HEK293 (cell line): ENCODE data around the gene AKAP1.

Experiments
- CTCF ChIA-PET: fragments of 350-600 bp; formaldehyde crosslinking; extraction: SDS; loops from one replicate; lab custom pipeline; 2021; ENCODE audit warnings: antibody characterized with exemption; lab: Yijun Ruan, JAX
- POLR2A ChIA-PET: fragments of 300-600 bp; formaldehyde crosslinking; extraction: SDS; loops from one replicate; lab custom pipeline; 2020; ENCODE audit warnings: antibody characterized with exemption, inconsistent platforms; lab: Yijun Ruan, JAX
- H3K27ac ChIP-seq: fragments of 200-500 bp; sonication (Bioruptor generic); 2 replicates; pipeline ENCODE4 v1.5.1; 2014; ENCODE audit warnings: low read depth, low read length, control low read depth, inconsistent platforms; ENCODE audit errors: extremely low read depth
- H3K36me3 ChIP-seq, 2 experiments: fragments of 200-500 bp in 1 of 2; sonication (Bioruptor generic) in 1 of 2; 1 replicate in 1 of 2; 2 replicates in 1 of 2; pipeline ENCODE4 v1.5.1; 2014 to 2017; ENCODE audit warnings: inconsistent platforms in 2 of 2, low read length in 2 of 2; ENCODE audit not compliant: control insufficient read depth in 2 of 2, insufficient read depth in 1 of 2
- H3K4me1 ChIP-seq: fragments of 200-500 bp; sonication (Bioruptor generic); 2 replicates; pipeline ENCODE4 v1.5.1; 2014; ENCODE audit warnings: mild to moderate bottlenecking, low read length, inconsistent platforms; ENCODE audit not compliant: control insufficient read depth, insufficient read depth
- H3K4me3 ChIP-seq: 2 replicates; pipeline ENCODE4 v1.5.1; 2011; ENCODE audit warnings: low read depth, mild to moderate bottlenecking, control low read depth, low read length, moderate library complexity
- H3K9me3 ChIP-seq: fragments of 200-500 bp; sonication (Bioruptor generic); 2 replicates; pipeline ENCODE4 v1.5.1; 2014; ENCODE audit warnings: low read depth, low read length, inconsistent platforms; ENCODE audit not compliant: control insufficient read depth, insufficient read depth
- EGR2 ChIP-seq: fragments of 450-650 bp; formaldehyde crosslinking; IDR thresholded peaks from 2 replicates; pipeline ENCODE4 v1.5.1; 2016; ENCODE audit warnings: low read depth, missing biosample characterization, missing genetic modification characterization
- ZBTB11 ChIP-seq: fragments of 450-650 bp; formaldehyde crosslinking; conservative IDR thresholded peaks from 2 replicates; pipeline ENCODE4 v1.5.1; 2016; ENCODE audit warnings: low read depth, missing biosample characterization, missing genetic modification characterization
- ZFHX2 ChIP-seq: fragments of 450-650 bp; formaldehyde crosslinking; conservative IDR thresholded peaks from 2 replicates; pipeline ENCODE4 v1.5.1; 2016; ENCODE audit warnings: missing biosample characterization, missing genetic modification characterization
- ZNF354C ChIP-seq: fragments of 450-650 bp; formaldehyde crosslinking; IDR thresholded peaks from 2 replicates; pipeline ENCODE4 v1.5.1; 2016; ENCODE audit warnings: missing biosample characterization, missing genetic modification characterization, low read depth, borderline replicate concordance
- ZNF473 ChIP-seq: fragments of 450-650 bp; formaldehyde crosslinking; IDR thresholded peaks from 2 replicates; pipeline ENCODE4 v1.5.1; 2017; ENCODE audit warnings: missing biosample characterization, missing genetic modification characterization
- ZNF701 ChIP-seq: fragments of 450-650 bp; formaldehyde crosslinking; IDR thresholded peaks from 2 replicates; pipeline ENCODE4 v1.5.1; 2016; ENCODE audit warnings: missing biosample characterization, missing genetic modification characterization
- ZNF768 ChIP-seq: fragments of 450-650 bp; formaldehyde crosslinking; IDR thresholded peaks from 2 replicates; pipeline ENCODE4 v1.5.1; 2018; ENCODE audit warnings: missing biosample characterization, mild to moderate bottlenecking, missing genetic modification characterization
- ZSCAN5A ChIP-seq: fragments of 450-650 bp; formaldehyde crosslinking; IDR thresholded peaks from 2 replicates; pipeline ENCODE4 v1.5.1; 2016; ENCODE audit warnings: missing biosample characterization, missing genetic modification characterization
- TF ChIP-seq, protein P1 (sequence below): fragments of 450-650 bp; formaldehyde crosslinking; IDR thresholded peaks from 2 replicates; pipeline ENCODE4 v1.5.1; 2016; ENCODE audit warnings: missing biosample characterization, missing genetic modification characterization
- TF ChIP-seq, protein P2 (sequence below): fragments of 450-650 bp; formaldehyde crosslinking; IDR thresholded peaks from 2 replicates; pipeline ENCODE4 v1.5.1; 2016; ENCODE audit warnings: missing biosample characterization, missing genetic modification characterization
- TF ChIP-seq, protein P3 (sequence below): fragments of 450-650 bp; IDR thresholded peaks from 2 replicates; pipeline ENCODE4 v1.5.1; 2018; ENCODE audit warnings: missing biosample characterization, mild to moderate bottlenecking, missing genetic modification characterization

The AKAP1 gene

GRCh38 chr17:57135026-57135788 is 50.2 kb downstream of the AKAP1 start:
- no peaks in the 10 kb centered on the region for H3K9me3 ChIP-seq
- no peak overlapping the region for H3K27ac ChIP-seq
- TF ChIP-seq ZNF768 = peak; percentile 55; the same call in 1 of the 2 replicates
- TF ChIP-seq, protein P1, sequence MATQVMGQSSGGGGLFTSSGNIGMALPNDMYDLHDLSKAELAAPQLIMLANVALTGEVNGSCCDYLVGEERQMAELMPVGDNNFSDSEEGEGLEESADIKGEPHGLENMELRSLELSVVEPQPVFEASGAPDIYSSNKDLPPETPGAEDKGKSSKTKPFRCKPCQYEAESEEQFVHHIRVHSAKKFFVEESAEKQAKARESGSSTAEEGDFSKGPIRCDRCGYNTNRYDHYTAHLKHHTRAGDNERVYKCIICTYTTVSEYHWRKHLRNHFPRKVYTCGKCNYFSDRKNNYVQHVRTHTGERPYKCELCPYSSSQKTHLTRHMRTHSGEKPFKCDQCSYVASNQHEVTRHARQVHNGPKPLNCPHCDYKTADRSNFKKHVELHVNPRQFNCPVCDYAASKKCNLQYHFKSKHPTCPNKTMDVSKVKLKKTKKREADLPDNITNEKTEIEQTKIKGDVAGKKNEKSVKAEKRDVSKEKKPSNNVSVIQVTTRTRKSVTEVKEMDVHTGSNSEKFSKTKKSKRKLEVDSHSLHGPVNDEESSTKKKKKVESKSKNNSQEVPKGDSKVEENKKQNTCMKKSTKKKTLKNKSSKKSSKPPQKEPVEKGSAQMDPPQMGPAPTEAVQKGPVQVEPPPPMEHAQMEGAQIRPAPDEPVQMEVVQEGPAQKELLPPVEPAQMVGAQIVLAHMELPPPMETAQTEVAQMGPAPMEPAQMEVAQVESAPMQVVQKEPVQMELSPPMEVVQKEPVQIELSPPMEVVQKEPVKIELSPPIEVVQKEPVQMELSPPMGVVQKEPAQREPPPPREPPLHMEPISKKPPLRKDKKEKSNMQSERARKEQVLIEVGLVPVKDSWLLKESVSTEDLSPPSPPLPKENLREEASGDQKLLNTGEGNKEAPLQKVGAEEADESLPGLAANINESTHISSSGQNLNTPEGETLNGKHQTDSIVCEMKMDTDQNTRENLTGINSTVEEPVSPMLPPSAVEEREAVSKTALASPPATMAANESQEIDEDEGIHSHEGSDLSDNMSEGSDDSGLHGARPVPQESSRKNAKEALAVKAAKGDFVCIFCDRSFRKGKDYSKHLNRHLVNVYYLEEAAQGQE (tag by site-specific recombination) = no peak
- H3K36me3 ChIP-seq = no peaks in the 10 kb centered on the region
- ChIA-PET CTCF (interaction anchor here (0.7 to 2.2 kb wide), 4 partner anchors 50 to 622 kb away, joined by 3 to 11 read pairs (median 3); partner anchors contain the start of gene AKAP1), POLR2A (no interaction called here)
- no peaks in the 10 kb centered on the region; the same call in 1 of the 2 replicates for H3K4me1 ChIP-seq
- H3K4me3 ChIP-seq = no peak overlapping the region

GRCh38 chr17:57135789-57136291 is 50.8 kb downstream of the AKAP1 start:
- no peaks in the 10 kb centered on the region for H3K36me3 ChIP-seq
- H3K27ac ChIP-seq = no peak overlapping the region
- no peaks in the 10 kb centered on the region; the same call in 1 of the 2 replicates for H3K4me1 ChIP-seq
- POLR2A ChIA-PET = no interaction called here
- CTCF ChIA-PET = interaction anchor here (0.7 kb wide), 1 partner anchor 612 kb away, joined by 3 read pairs; no protein-coding TSS in a partner anchor
- TF ChIP-seq EGR2 (peak; percentile 67), ZSCAN5A (tag by site-specific recombination) (no peak), ZFHX2 (tag by site-specific recombination) (peak; percentile 85), ZNF473 (tag by site-specific recombination) (no peak), ZNF701 (tag by site-specific recombination) (no peak), ZBTB11 (tag by site-specific recombination) (no peak), ZNF354C (tag by site-specific recombination) (no peak)
- TF ChIP-seq, protein P2, sequence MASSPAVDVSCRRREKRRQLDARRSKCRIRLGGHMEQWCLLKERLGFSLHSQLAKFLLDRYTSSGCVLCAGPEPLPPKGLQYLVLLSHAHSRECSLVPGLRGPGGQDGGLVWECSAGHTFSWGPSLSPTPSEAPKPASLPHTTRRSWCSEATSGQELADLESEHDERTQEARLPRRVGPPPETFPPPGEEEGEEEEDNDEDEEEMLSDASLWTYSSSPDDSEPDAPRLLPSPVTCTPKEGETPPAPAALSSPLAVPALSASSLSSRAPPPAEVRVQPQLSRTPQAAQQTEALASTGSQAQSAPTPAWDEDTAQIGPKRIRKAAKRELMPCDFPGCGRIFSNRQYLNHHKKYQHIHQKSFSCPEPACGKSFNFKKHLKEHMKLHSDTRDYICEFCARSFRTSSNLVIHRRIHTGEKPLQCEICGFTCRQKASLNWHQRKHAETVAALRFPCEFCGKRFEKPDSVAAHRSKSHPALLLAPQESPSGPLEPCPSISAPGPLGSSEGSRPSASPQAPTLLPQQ (tag by site-specific recombination) = no peak
- TF ChIP-seq, protein P3, sequence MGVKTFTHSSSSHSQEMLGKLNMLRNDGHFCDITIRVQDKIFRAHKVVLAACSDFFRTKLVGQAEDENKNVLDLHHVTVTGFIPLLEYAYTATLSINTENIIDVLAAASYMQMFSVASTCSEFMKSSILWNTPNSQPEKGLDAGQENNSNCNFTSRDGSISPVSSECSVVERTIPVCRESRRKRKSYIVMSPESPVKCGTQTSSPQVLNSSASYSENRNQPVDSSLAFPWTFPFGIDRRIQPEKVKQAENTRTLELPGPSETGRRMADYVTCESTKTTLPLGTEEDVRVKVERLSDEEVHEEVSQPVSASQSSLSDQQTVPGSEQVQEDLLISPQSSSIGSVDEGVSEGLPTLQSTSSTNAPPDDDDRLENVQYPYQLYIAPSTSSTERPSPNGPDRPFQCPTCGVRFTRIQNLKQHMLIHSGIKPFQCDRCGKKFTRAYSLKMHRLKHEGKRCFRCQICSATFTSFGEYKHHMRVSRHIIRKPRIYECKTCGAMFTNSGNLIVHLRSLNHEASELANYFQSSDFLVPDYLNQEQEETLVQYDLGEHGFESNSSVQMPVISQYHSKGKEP = no peak
- H3K4me3 ChIP-seq = no peak overlapping the region
- no peaks in the 10 kb centered on the region for H3K9me3 ChIP-seq
